D721Med (cell line): ENCODE data around the gene TCF4.

Source experiments
- DNase-seq: peaks from one replicate; pipeline ENCODE4 v3.0.0; 2011; ENCODE audit warnings: low spot score; ENCODE audit not compliant: insufficient read length
- FAIRE-seq: peaks from 2 replicates; lab custom pipeline; 2011; peaks lifted over from hg19 to GRCh38; lab: Jason Lieb, UNC
- CTCF ChIP-seq: IDR thresholded peaks from 2 replicates; pipeline ENCODE4 v1.5.1; 2012; ENCODE audit warnings: mild to moderate bottlenecking, control low read depth; ENCODE audit not compliant: insufficient read depth; ENCODE audit errors: missing control alignments

The TCF4 gene

GRCh38 chr18:55625901-55626300, 37.9 kb upstream of the TCF4 start:
- no peak for FAIRE-seq
- DNase-seq, result no peak
- TF ChIP-seq CTCF, result no peak

- no peak for TF ChIP-seq CTCF
- FAIRE-seq, result no peak
These were observed 35.6 kb upstream of the TCF4 start for GRCh38 chr18:55623626-55624025.

GRCh38 chr18:55610506-55610905, 22.5 kb upstream of the TCF4 start:
- TF ChIP-seq CTCF, result no peak
- no peak for DNase-seq
- no peak for FAIRE-seq

More at GRCh38 chr18:55623626-55624025, 35.6 kb upstream of the TCF4 start:
- DNase-seq, result no peak

- no peak for TF ChIP-seq CTCF
- DNase-seq, result no peak
These were observed 21.3 kb upstream of the TCF4 start for GRCh38 chr18:55609160-55609825.

GRCh38 chr18:55608497-55608896, 20.5 kb upstream of the TCF4 start:
- DNase-seq, result no peak
- no peak for FAIRE-seq
- no peak for TF ChIP-seq CTCF

More at GRCh38 chr18:55609160-55609825, 21.3 kb upstream of the TCF4 start:
- FAIRE-seq, result peak; percentile 92

- TF ChIP-seq CTCF, result no peak
- peak; percentile 99 for FAIRE-seq
- no peak for DNase-seq
These were observed 19.8 kb upstream of the TCF4 start for GRCh38 chr18:55607773-55608172.

GRCh38 chr18:55605733-55606338, 17.8 kb upstream of the TCF4 start:
- TF ChIP-seq CTCF, result no peak
- FAIRE-seq (no peak), DNase-seq (no peak)
